A549 treated with Mapracorat at 1 μM for 4 hours (cell line): ENCODE data around the gene EPHB3. TPM values are rescaled to one million over a fixed set of nuclear protein-coding genes. Genes with fewer than 3 reads are reported as not detected.

Experiments
- total RNA-seq: library from RNA; stranded (reverse); fragments of 200-300 nt; extraction: Qiagen RNA extraction; gene quantifications from 5 replicates; pipeline ENCODE4 v1.2.3, GENCODE V29; 2022

Gene EPHB3
- 0.24 to 0.46 TPM (median 0.29 TPM) in 5 replicates for total RNA-seq

GRCh38 chr3:184561061-184561912 is at the start of gene EPHB3:
Gene EPHB3, plus strand, starts transcription at chr3:184561785. Its CDS starts 451 bp downstream, at chr3:184562236.

Other genes with a start within 250 kb of the EPHB3 start
- 249 to 270 TPM (median 261 TPM) in 5 replicates for gene EIF4G1, start 247.2 kb upstream of the EPHB3 start, total RNA-seq
- gene FAM131A, start 224.2 kb upstream of the EPHB3 start, total RNA-seq = 8.8 to 13.9 TPM (median 12.4 TPM) in 5 replicates
- 4.9 to 6.9 TPM (median 6.5 TPM) in 5 replicates for gene CLCN2, start 200.2 kb upstream of the EPHB3 start, total RNA-seq
- 69.4 to 81.7 TPM (median 74.8 TPM) in 5 replicates for gene POLR2H, start 200.1 kb upstream of the EPHB3 start, total RNA-seq
- 0.08 to 0.16 TPM (median 0.15 TPM) in 3 of 5 replicates, not detected in the others for gene THPO, start 183.6 kb upstream of the EPHB3 start, total RNA-seq
- gene CHRD, start 181.7 kb upstream of the EPHB3 start, total RNA-seq = 0.13 to 0.46 TPM (median 0.15 TPM) in 4 of 5 replicates, not detected in the other
- 25.9 to 31.6 TPM (median 28.4 TPM) in 5 replicates for gene MAGEF1, start 150.3 kb downstream of the EPHB3 start, total RNA-seq